ENCODE measurements around the gene CAMTA2.
A peak's percentile ranks its signal among the peaks of the same experiment; 100 is the strongest.
"Not testable (repeated sequence)": the region's sequence is repeated elsewhere in the genome, so short reads cannot be mapped to it uniquely, and the experiment has no call there.

The CAMTA2 gene

GRCh38 chr17:4986951-4987766, at the start of gene CAMTA2:
TSS of gene CAMTA2 (minus strand) at chr17:4987675. CDS start at chr17:4986222, 1,453 bp downstream.
- peak; percentile 24 for DNase-seq

DNA sequence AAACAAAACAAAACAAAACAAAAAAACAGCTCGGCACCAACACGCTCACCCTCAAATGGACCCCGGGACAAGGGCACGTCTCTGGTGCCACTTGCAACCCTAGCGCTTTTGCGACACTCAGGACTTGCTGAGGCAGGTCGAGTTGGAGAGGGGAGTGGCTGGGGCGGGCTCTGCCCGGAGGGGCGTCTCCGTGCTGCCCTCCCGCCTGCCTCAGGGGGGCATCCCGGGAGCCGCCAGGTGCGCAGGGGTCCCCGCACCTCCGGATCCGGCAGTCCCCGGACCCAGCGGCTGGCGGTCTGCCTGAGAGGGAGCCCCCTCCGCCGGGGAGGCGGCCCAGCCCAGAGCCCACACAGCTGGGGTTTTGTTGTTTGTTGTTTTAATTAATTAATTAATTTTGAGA, 47.8 kb upstream of the CAMTA2 start, which contains the start of gene SLC52A1:
Gene SLC52A1 (minus strand): TSS at position 112 of the 400 bp plus-strand sequence. CDS start 820 bp downstream, outside the sequence.
- DNase-seq, result no peak

- DNase-seq, result no peak
Observed at GRCh38 chr17:5034651-5035050, 47.2 kb upstream of the CAMTA2 start.

DNA sequence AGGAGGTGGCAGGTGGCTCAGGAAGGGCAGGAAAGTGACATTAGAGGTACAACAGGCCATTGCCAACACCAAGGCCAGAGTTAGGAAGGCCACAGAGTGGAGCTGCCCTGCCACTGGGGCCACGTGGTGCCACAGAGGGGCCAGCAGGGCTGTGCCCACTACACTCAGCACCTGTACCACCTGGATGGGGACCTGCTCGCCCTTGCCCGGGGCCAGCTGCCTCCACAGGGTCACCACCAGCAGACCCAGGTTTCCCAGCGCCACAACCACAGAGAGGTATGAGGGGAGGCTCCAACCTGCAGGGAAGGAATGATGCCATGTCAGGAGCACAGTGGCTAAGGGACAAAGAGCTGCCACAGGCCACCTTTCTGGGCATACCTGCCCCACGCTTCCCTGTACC, 46.6 kb upstream of the CAMTA2 start:
- DNase-seq, result no peak

GRCh38 chr17:5033352-5034015, 46.0 kb upstream of the CAMTA2 start:
- no peak for DNase-seq

DNA sequence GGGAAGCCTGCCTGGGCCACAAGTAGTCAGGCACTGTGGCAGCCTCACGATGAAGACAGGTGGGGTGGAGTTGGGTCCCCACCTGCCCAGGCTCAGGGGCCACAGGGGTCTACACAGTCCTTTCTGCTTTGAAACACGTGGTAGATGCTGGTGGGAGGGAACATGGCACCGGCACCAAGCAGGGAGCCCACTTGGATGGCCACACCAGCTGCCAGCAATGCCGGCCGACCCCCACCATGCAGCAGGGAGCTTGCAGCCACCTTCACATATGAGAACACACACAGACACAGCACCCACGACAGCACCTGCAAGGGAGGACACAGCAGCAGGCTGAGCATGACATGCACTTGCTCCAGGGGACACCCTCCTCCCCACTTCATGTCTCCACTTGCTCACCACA, 45.4 kb upstream of the CAMTA2 start:
- DNase-seq, result no peak

- DNase-seq, result peak; percentile 5
Observed at GRCh38 chr17:5031365-5032082, 44.0 kb upstream of the CAMTA2 start.

DNA sequence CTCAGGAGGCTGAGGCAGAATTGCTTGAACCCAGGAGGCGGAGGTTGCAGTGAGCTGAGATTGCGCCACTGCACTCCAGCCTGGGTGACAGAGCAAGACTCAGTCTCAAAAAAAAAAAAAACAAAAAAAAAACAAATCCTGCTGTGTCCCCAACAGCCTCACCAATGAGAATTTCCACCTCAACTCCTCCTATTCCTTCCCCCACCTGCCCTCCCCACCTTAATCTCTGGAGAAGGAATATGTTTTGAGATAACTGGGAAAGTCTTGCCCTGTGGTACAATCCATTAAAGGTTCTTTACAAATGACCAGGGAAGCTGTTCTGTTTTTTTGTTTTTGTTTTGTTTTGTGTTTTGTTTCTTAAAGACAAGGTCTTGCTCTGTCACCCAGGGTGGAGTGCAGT, 42.7 kb upstream of the CAMTA2 start:
- not testable (repeated sequence) for DNase-seq

- no peak for DNase-seq
Observed at GRCh38 chr17:5027916-5028315, 40.4 kb upstream of the CAMTA2 start.

- DNase-seq, result no peak
Observed at GRCh38 chr17:5027299-5027698, 39.8 kb upstream of the CAMTA2 start.

GRCh38 chr17:5024604-5025003, 37.1 kb upstream of the CAMTA2 start:
- DNase-seq, result no peak

- no peak for DNase-seq
Observed at GRCh38 chr17:5023588-5024147, 36.2 kb upstream of the CAMTA2 start.

GRCh38 chr17:5022171-5022711, 34.8 kb upstream of the CAMTA2 start:
- no peak for DNase-seq

GRCh38 chr17:5020502-5021023, 33.1 kb upstream of the CAMTA2 start:
- DNase-seq, result no peak

GRCh38 chr17:5019475-5019956, 32.0 kb upstream of the CAMTA2 start:
- no peak for DNase-seq

- DNase-seq, result no peak
Observed at GRCh38 chr17:5014357-5014756, 26.9 kb upstream of the CAMTA2 start.

- no peak for DNase-seq
Observed at GRCh38 chr17:5011928-5012327, 24.5 kb upstream of the CAMTA2 start.

DNA sequence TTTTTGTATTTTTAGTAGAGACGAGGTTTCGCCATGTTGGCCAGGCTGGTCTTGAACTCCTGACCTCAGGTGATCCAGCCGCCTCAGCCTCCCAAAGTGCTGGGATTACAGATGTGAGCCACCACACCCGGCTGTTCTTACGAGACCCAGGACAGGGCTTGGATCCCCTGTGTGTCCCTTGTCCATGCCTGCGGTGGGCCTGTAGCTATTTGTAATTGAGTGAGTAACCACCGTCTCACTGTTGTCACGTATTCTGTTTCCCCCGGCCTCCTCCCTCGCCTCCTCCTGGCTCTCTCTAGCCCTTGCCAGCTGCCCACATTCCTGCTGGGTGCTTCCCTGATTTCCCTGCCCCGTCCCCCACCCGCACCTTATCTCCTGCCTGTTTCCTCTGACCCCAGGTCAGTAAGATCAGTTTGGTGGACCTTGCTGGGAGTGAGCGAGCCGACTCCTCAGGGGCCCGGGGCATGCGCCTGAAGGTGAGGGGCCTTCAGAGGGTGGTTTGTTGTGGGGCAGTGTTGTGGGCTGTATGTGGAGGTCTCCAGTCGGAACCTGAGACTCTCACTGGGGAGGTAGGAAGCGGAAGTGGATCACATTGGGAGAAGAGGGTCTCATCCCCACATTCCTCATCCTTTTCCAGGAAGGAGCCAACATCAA, 15.9 kb upstream of the CAMTA2 start:
- DNase-seq, result no peak

- no peak for DNase-seq
Observed at GRCh38 chr17:5002121-5002788, 14.8 kb upstream of the CAMTA2 start.

- DNase-seq, result no peak
Observed at GRCh38 chr17:5000237-5000639, 12.8 kb upstream of the CAMTA2 start.

DNA sequence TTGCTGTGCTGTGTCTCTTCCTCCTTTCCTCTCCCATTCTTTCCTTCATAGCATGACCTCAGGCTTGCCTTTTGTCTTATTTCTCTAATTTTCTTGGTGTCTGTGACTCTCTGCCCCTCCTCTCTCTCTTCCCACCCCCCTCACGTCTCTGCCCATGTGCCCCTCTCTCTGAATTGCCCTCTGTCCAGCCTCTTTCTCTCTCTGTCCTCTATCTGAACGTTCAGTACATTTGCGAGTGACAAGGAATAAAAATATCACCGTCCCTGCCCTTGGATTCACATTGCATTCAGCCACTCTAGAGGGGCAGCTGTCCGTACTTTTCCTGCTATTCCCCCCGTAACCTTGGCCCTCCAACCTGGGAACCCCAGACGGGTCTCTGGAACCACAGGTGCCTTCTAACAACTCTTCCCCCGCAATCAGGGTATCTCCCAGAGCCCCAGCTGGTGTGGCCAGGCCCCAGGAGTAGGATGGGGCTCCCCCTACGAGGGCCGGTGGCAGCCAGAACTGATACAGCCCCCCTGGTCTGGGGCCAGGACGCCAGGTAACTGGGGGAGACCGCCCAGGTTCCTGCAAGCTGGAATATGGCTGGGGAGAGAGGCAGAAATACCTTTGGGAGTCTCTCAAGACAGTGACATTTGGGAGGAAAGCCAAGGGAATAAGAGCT, 12.1 kb upstream of the CAMTA2 start:
- no peak for DNase-seq

Measured in NCI-H2029 (cell line).